Measurements from ENCODE around the gene IRGM.
"Not testable (repeated sequence)": the region's sequence is repeated elsewhere in the genome, so short reads cannot be mapped to it uniquely, and the experiment has no call there.

Gene IRGM

GRCh38 chr5:150846308-150846653, at the start of gene IRGM:
TSS of gene IRGM (plus strand) at chr5:150846521. CDS start at chr5:150848124, 1,603 bp downstream.
- H3K4me1 Mint-ChIP-seq, result peaks cover 21% of the 10 kb centered on the region
- H3K27ac Mint-ChIP-seq, result peak within 1 kb of the TSS; percentile 77
- H3K9me3 Mint-ChIP-seq, H3K27me3 Mint-ChIP-seq, H3K36me3 Mint-ChIP-seq: not testable (repeated sequence)
- H3K4me3 Mint-ChIP-seq, result peak within 1 kb of the TSS; percentile 77

- Mint-ChIP-seq H3K36me3 (peaks cover 3% of the 10 kb centered on the region), H3K4me1 (peaks cover 17% of the 10 kb centered on the region), H3K9me3 (no peaks in the 10 kb centered on the region), H3K27ac (peak overlapping the region; percentile 24), H3K4me3 (no peak overlapping the region), H3K27me3 (no peaks in the 10 kb centered on the region)
These were observed 48.9 kb upstream of the IRGM start for GRCh38 chr5:150797384-150797783.

- Mint-ChIP-seq H3K4me3 (no peak overlapping the region), H3K9me3 (no peaks in the 10 kb centered on the region), H3K27ac (no peak overlapping the region), H3K36me3 (peaks cover 2% of the 10 kb centered on the region), H3K27me3 (peaks cover 2% of the 10 kb centered on the region), H3K4me1 (peaks cover 16% of the 10 kb centered on the region)
These were observed 45.0 kb upstream of the IRGM start for GRCh38 chr5:150801117-150801927.

- Mint-ChIP-seq H3K36me3 (no peaks in the 10 kb centered on the region), H3K4me1 (peaks cover 4% of the 10 kb centered on the region), H3K27me3 (peaks cover 2% of the 10 kb centered on the region), H3K9me3 (no peaks in the 10 kb centered on the region), H3K4me3 (no peak overlapping the region), H3K27ac (no peak overlapping the region)
These were observed 41.9 kb upstream of the IRGM start for GRCh38 chr5:150804388-150804787.

GRCh38 chr5:150809363-150809762, 37.0 kb upstream of the IRGM start:
- H3K4me1 Mint-ChIP-seq, result no peaks in the 10 kb centered on the region
- no peaks in the 10 kb centered on the region for H3K36me3 Mint-ChIP-seq
- H3K27me3 Mint-ChIP-seq, result no peaks in the 10 kb centered on the region
- H3K9me3 Mint-ChIP-seq, result no peaks in the 10 kb centered on the region
- H3K27ac Mint-ChIP-seq, result no peak overlapping the region
- no peak overlapping the region for H3K4me3 Mint-ChIP-seq

GRCh38 chr5:150815010-150815409, 31.3 kb upstream of the IRGM start:
- H3K9me3 Mint-ChIP-seq, result peaks cover 15% of the 10 kb centered on the region
- H3K4me1 Mint-ChIP-seq, result no peaks in the 10 kb centered on the region
- no peaks in the 10 kb centered on the region for H3K27me3 Mint-ChIP-seq
- H3K4me3 Mint-ChIP-seq, result no peak overlapping the region
- peaks cover 7% of the 10 kb centered on the region for H3K36me3 Mint-ChIP-seq
- no peak overlapping the region for H3K27ac Mint-ChIP-seq

GRCh38 chr5:150816946-150817345, 29.4 kb upstream of the IRGM start:
- Mint-ChIP-seq H3K9me3 (peaks cover 19% of the 10 kb centered on the region), H3K27me3 (peaks cover 1% of the 10 kb centered on the region), H3K27ac (no peak overlapping the region), H3K4me1 (no peaks in the 10 kb centered on the region), H3K4me3 (no peak overlapping the region), H3K36me3 (peaks cover 9% of the 10 kb centered on the region)

GRCh38 chr5:150829744-150830143, 16.6 kb upstream of the IRGM start:
- H3K9me3 Mint-ChIP-seq, result peaks cover 17% of the 10 kb centered on the region
- H3K27ac Mint-ChIP-seq, result no peak overlapping the region
- peaks cover under 1% of the 10 kb centered on the region for H3K27me3 Mint-ChIP-seq
- H3K4me3 Mint-ChIP-seq, result no peak overlapping the region
- no peaks in the 10 kb centered on the region for H3K4me1 Mint-ChIP-seq
- peaks cover 6% of the 10 kb centered on the region for H3K36me3 Mint-ChIP-seq

- not testable (repeated sequence) for H3K4me1 Mint-ChIP-seq, H3K4me3 Mint-ChIP-seq, H3K36me3 Mint-ChIP-seq, H3K27ac Mint-ChIP-seq, H3K27me3 Mint-ChIP-seq
- H3K9me3 Mint-ChIP-seq, result peaks cover 17% of the 10 kb centered on the region
These were observed 14.5 kb upstream of the IRGM start for GRCh38 chr5:150831821-150832220.

- Mint-ChIP-seq H3K4me1 (peaks cover 4% of the 10 kb centered on the region), H3K4me3 (no peak overlapping the region), H3K27ac (no peak overlapping the region), H3K27me3 (no peaks in the 10 kb centered on the region), H3K9me3 (peaks cover 8% of the 10 kb centered on the region), H3K36me3 (peaks cover 5% of the 10 kb centered on the region)
These were observed 10.3 kb upstream of the IRGM start for GRCh38 chr5:150836064-150836463.

- H3K27ac Mint-ChIP-seq, result no peak overlapping the region
- no peak overlapping the region for H3K4me3 Mint-ChIP-seq
- peaks cover 5% of the 10 kb centered on the region for H3K36me3 Mint-ChIP-seq
- H3K4me1 Mint-ChIP-seq, result peaks cover 4% of the 10 kb centered on the region
- H3K9me3 Mint-ChIP-seq, result peaks cover 8% of the 10 kb centered on the region
- H3K27me3 Mint-ChIP-seq, result no peaks in the 10 kb centered on the region
These were observed 9.6 kb upstream of the IRGM start for GRCh38 chr5:150836703-150837102.

- H3K27ac Mint-ChIP-seq, H3K36me3 Mint-ChIP-seq, H3K9me3 Mint-ChIP-seq, H3K27me3 Mint-ChIP-seq, H3K4me3 Mint-ChIP-seq: not testable (repeated sequence)
- H3K4me1 Mint-ChIP-seq, result peaks cover 21% of the 10 kb centered on the region
These were observed 999 bp upstream of the IRGM start for GRCh38 chr5:150845185-150845859.

GRCh38 chr5:150846654-150847333, 473 bp downstream of the IRGM start:
- peak overlapping the region; percentile 77 for H3K27ac Mint-ChIP-seq
- H3K4me1 Mint-ChIP-seq, result peaks cover 21% of the 10 kb centered on the region
- no peaks in the 10 kb centered on the region for H3K9me3 Mint-ChIP-seq
- H3K36me3 Mint-ChIP-seq, result no peaks in the 10 kb centered on the region
- peak overlapping the region; percentile 77 for H3K4me3 Mint-ChIP-seq
- no peaks in the 10 kb centered on the region for H3K27me3 Mint-ChIP-seq

GRCh38 chr5:150847334-150847695, 994 bp downstream of the IRGM start:
- Mint-ChIP-seq H3K4me3 (peak overlapping the region; percentile 77), H3K27ac (no peak overlapping the region)

GRCh38 chr5:150848271-150848670, 1.9 kb downstream of the IRGM start:
- Mint-ChIP-seq H3K4me3 (no peak overlapping the region), H3K27me3 (no peaks in the 10 kb centered on the region), H3K27ac (no peak overlapping the region), H3K4me1 (peaks cover 27% of the 10 kb centered on the region), H3K9me3 (no peaks in the 10 kb centered on the region), H3K36me3 (no peaks in the 10 kb centered on the region)

More at GRCh38 chr5:150847334-150847695, 994 bp downstream of the IRGM start:
- H3K4me1 Mint-ChIP-seq, result peaks cover 21% of the 10 kb centered on the region
- no peaks in the 10 kb centered on the region for H3K36me3 Mint-ChIP-seq
- H3K27me3 Mint-ChIP-seq, result no peaks in the 10 kb centered on the region
- no peaks in the 10 kb centered on the region for H3K9me3 Mint-ChIP-seq

GRCh38 chr5:150851039-150851438, 4.7 kb downstream of the IRGM start:
- Mint-ChIP-seq H3K9me3 (peaks cover 8% of the 10 kb centered on the region), H3K27me3 (no peaks in the 10 kb centered on the region), H3K27ac (no peak overlapping the region), H3K4me1 (peaks cover 31% of the 10 kb centered on the region), H3K36me3 (peaks cover 7% of the 10 kb centered on the region), H3K4me3 (no peak overlapping the region)
